WTC11 (cell line): ENCODE results near the gene ORM1. TPM values are rescaled to one million over a fixed set of nuclear protein-coding genes. Genes with fewer than 3 reads are reported as not detected.

Experiments
- ATAC-seq: fragments of 200-7000 bp; cut with Tn5 transposase; 2 replicates; pipeline ENCODE4 v1.10.0; 2021; ENCODE audit warnings: mild to moderate bottlenecking, moderate library complexity
- CTCF ChIA-PET: fragments of 300-600 bp; sonication (Branson Sonifier 250); formaldehyde crosslinking; loops from one replicate; lab custom pipeline; 2021; ENCODE audit warnings: antibody characterized with exemption; lab: Charles Lee
- POLR2A ChIA-PET: fragments of 350-600 bp; sonication (Branson Sonifier 250); formaldehyde crosslinking; loops from one replicate; lab custom pipeline; 2021; ENCODE audit warnings: antibody characterized with exemption; lab: Charles Lee
- DNase-seq: peaks from one replicate; pipeline ENCODE4 v3.0.0; 2021; ENCODE audit warnings: low spot score
- H3K27ac Mint-ChIP-seq: 2 replicates; pipeline ENCODE4 v1.8.0; 2021; ENCODE audit warnings: mixed read lengths
- H3K27me3 Mint-ChIP-seq: 2 replicates; pipeline ENCODE4 v1.8.0; 2021; ENCODE audit warnings: low read depth, mild to moderate bottlenecking, moderate library complexity, mixed read lengths
- H3K36me3 Mint-ChIP-seq: 2 replicates; pipeline ENCODE4 v1.8.0; 2021; ENCODE audit warnings: mixed read lengths
- H3K4me1 Mint-ChIP-seq: 2 replicates; pipeline ENCODE4 v1.8.0; 2022; ENCODE audit warnings: mixed read lengths
- H3K4me3 Mint-ChIP-seq: 2 replicates; pipeline ENCODE4 v1.8.0; 2021; ENCODE audit warnings: mild to moderate bottlenecking, moderate library complexity, mixed read lengths
- H3K9me3 Mint-ChIP-seq: 2 replicates; pipeline ENCODE4 v1.8.0; 2021; ENCODE audit warnings: mixed read lengths
- E2F5 ChIP-seq: sonication (generic); formaldehyde crosslinking; IDR thresholded peaks from 2 replicates; pipeline ENCODE4 v1.8.1; 2022; ENCODE audit warnings: mild to moderate bottlenecking, moderate library complexity, missing genetic modification reagents
- ETV6 ChIP-seq: sonication (generic); formaldehyde crosslinking; IDR thresholded peaks from 2 replicates; pipeline ENCODE4 v1.8.1; 2022; ENCODE audit warnings: mild to moderate bottlenecking, missing genetic modification reagents
- FOXK1 ChIP-seq: sonication (generic); formaldehyde crosslinking; IDR thresholded peaks from 2 replicates; pipeline ENCODE4 v1.8.0; 2022; ENCODE audit warnings: mild to moderate bottlenecking, moderate library complexity, missing genetic modification reagents
- GABPB1 ChIP-seq: sonication (generic); formaldehyde crosslinking; IDR thresholded peaks from 2 replicates; pipeline ENCODE4 v1.8.1; 2023; ENCODE audit warnings: mild to moderate bottlenecking, missing genetic modification reagents
- GTF2I ChIP-seq: fragments of 250-450 bp; sonication (Bioruptor Pico); conservative IDR thresholded peaks from 2 replicates; pipeline ENCODE4 v1.4.0; 2021; ENCODE audit warnings: mild to moderate bottlenecking
- JUN ChIP-seq: sonication (generic); formaldehyde crosslinking; IDR thresholded peaks from 2 replicates; pipeline ENCODE4 v1.8.0; 2023; ENCODE audit warnings: mild to moderate bottlenecking, missing genetic modification reagents
- KAT7 ChIP-seq: sonication (generic); formaldehyde crosslinking; IDR thresholded peaks from 2 replicates; pipeline ENCODE4 v1.8.1; 2023; ENCODE audit warnings: missing genetic modification reagents, mild to moderate bottlenecking, borderline replicate concordance
- NR2C2 ChIP-seq: sonication (generic); formaldehyde crosslinking; IDR thresholded peaks from 2 replicates; pipeline ENCODE4 v1.8.0; 2022; ENCODE audit warnings: mild to moderate bottlenecking, missing genetic modification reagents
- PRDM15 ChIP-seq: sonication (generic); formaldehyde crosslinking; IDR thresholded peaks from 2 replicates; pipeline ENCODE4 v1.8.0; 2022; ENCODE audit warnings: missing genetic modification reagents
- RELA ChIP-seq: sonication (generic); formaldehyde crosslinking; IDR thresholded peaks from 2 replicates; pipeline ENCODE4 v1.8.1; 2022; ENCODE audit warnings: missing genetic modification reagents, mild to moderate bottlenecking, borderline replicate concordance
- SMAD3 ChIP-seq: sonication (generic); formaldehyde crosslinking; IDR thresholded peaks from 2 replicates; pipeline ENCODE4 v1.8.0; 2022; ENCODE audit warnings: missing genetic modification reagents, mild to moderate bottlenecking, borderline replicate concordance
- SOX15 ChIP-seq: fragments of 250-450 bp; sonication (Bioruptor Pico); IDR thresholded peaks from 2 replicates; pipeline ENCODE4 v1.9.0; 2021; ENCODE audit warnings: mild to moderate bottlenecking
- TEAD4 ChIP-seq: sonication (generic); formaldehyde crosslinking; IDR thresholded peaks from 2 replicates; pipeline ENCODE4 v1.8.0; 2022; ENCODE audit warnings: mild to moderate bottlenecking, missing genetic modification reagents
- ZBTB21 ChIP-seq: sonication (generic); formaldehyde crosslinking; IDR thresholded peaks from 2 replicates; pipeline ENCODE4 v1.8.1; 2023; ENCODE audit warnings: mild to moderate bottlenecking, missing genetic modification reagents, borderline replicate concordance
- ZNF232 ChIP-seq: sonication (generic); formaldehyde crosslinking; IDR thresholded peaks from 2 replicates; pipeline ENCODE4 v1.8.0; 2022; ENCODE audit warnings: mild to moderate bottlenecking, missing genetic modification reagents
- ZNF263 ChIP-seq: sonication (generic); formaldehyde crosslinking; IDR thresholded peaks from 2 replicates; pipeline ENCODE4 v1.8.1; 2022; ENCODE audit warnings: low read depth, mild to moderate bottlenecking, moderate library complexity, missing genetic modification reagents
- ZNF396 ChIP-seq: fragments of 250-450 bp; sonication (Bioruptor Pico); IDR thresholded peaks from 2 replicates; pipeline ENCODE4 v1.8.0; 2021; ENCODE audit warnings: mild to moderate bottlenecking, moderate library complexity, borderline replicate concordance
- total RNA-seq: library from RNA; stranded (reverse); gene quantifications from 3 replicates; pipeline ENCODE4 v1.2.3, GENCODE V29; 2021
- TF ChIP-seq, protein P1 (sequence below): fragments of 250-450 bp; sonication (Bioruptor Pico); IDR thresholded peaks from 2 replicates; pipeline ENCODE4 v1.8.0; 2021; ENCODE audit warnings: mild to moderate bottlenecking
- TF ChIP-seq, protein P2 (sequence below): fragments of 200-600 bp; IDR thresholded peaks from 2 replicates; pipeline ENCODE4 v1.8.0; 2022; ENCODE audit warnings: antibody characterized with exemption
- TF ChIP-seq, protein P3 (sequence below): sonication (generic); formaldehyde crosslinking; IDR thresholded peaks from 2 replicates; pipeline ENCODE4 v1.8.0; 2023; ENCODE audit warnings: missing genetic modification reagents
- TF ChIP-seq, protein P4 (sequence below): sonication (generic); formaldehyde crosslinking; IDR thresholded peaks from 2 replicates; pipeline ENCODE4 v1.8.1; 2022; ENCODE audit warnings: mild to moderate bottlenecking, missing genetic modification reagents, moderate library complexity, borderline replicate concordance
- TF ChIP-seq, protein P5 (sequence below): fragments of 250-450 bp; sonication (Bioruptor Pico); IDR thresholded peaks from 2 replicates; pipeline ENCODE4 v1.9.0; 2021; ENCODE audit warnings: mild to moderate bottlenecking

Gene ORM1
- total RNA-seq, 1 experiment from 2014 or later, result 3.9 TPM

- no peaks in the 10 kb centered on the region for H3K27me3 Mint-ChIP-seq
- TF ChIP-seq GTF2I, result no peak
- no peak for TF ChIP-seq ZNF396 (CRISPR knock-in tag)
- no peak for TF ChIP-seq NR2C2 (CRISPR knock-in tag)
- TF ChIP-seq, protein P1, sequence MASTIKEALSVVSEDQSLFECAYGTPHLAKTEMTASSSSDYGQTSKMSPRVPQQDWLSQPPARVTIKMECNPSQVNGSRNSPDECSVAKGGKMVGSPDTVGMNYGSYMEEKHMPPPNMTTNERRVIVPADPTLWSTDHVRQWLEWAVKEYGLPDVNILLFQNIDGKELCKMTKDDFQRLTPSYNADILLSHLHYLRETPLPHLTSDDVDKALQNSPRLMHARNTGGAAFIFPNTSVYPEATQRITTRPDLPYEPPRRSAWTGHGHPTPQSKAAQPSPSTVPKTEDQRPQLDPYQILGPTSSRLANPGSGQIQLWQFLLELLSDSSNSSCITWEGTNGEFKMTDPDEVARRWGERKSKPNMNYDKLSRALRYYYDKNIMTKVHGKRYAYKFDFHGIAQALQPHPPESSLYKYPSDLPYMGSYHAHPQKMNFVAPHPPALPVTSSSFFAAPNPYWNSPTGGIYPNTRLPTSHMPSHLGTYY, result no peak
- no peak for TF ChIP-seq SOX15 (CRISPR knock-in tag)
- TF ChIP-seq TEAD4, result no peak
- TF ChIP-seq PRDM15 (CRISPR knock-in tag), result no peak
- ATAC-seq, result no peak
These were observed 26.6 kb upstream of the ORM1 start for GRCh38 chr9:114296338-114296737.

DNA sequence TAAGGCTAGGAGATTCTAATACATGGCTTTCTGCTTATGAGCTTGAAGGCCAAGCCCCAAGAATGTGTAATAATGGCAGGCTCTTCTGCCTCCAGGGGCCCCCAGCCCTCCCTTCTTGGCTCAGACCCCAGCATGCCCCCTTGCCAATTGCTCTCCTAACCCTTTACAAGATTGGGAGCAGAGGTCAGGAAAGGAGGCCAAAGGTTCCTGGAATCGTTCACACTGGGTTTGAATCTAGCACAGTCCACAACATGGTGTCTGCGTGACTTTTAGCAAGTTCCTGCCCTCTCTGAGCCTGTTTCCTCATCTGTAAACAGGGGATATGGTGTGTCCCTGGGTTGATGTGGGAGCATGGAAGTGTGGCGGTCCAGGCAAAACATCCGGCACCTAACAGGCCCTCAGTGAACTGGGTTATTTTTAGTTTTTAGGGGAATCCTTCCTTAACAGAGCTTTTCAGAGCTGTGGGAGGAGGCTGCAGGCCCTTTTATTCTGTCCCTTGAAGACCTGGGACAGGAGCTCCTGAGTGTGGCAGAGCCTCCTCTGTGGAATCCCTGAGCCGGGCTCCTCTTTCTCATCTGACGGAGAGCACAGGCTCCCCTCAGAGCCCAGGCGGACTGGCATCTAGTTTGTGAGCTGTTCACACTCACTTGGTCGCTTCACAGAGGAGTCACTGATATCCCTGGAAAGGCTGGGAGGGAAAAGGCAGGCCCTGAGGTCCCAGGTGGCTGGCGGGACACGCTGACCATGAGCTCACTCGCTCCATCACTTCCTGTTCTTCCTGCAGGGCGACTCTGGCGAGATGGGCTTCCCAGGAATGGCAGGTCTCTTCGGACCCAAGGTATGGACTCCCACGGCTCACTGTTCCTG is 23.4 kb upstream of the ORM1 start:
- ChIA-PET CTCF (interaction anchor here (1.2 to 2.0 kb wide), 4 partner anchors 8 to 217 kb away, joined by 3 to 12 read pairs (median 8); no protein-coding TSS in a partner anchor), POLR2A (no interaction called here)
- H3K36me3 Mint-ChIP-seq, result peaks cover 50% of the 10 kb centered on the region
- H3K27me3 Mint-ChIP-seq, result no peaks in the 10 kb centered on the region
- no peak overlapping the region for H3K4me3 Mint-ChIP-seq
- H3K9me3 Mint-ChIP-seq, result peaks cover 17% of the 10 kb centered on the region
- H3K27ac Mint-ChIP-seq, result no peak overlapping the region
- ATAC-seq (no peak), DNase-seq (no peak)
- H3K4me1 Mint-ChIP-seq, result no peaks in the 10 kb centered on the region
- TF ChIP-seq KAT7 (CRISPR knock-in tag) (no peak), E2F5 (CRISPR knock-in tag) (no peak), ZNF232 (CRISPR knock-in tag) (no peak), JUN (CRISPR knock-in tag) (no peak), ETV6 (no peak), ZNF263 (no peak), FOXK1 (CRISPR knock-in tag) (no peak), ZBTB21 (no peak), SMAD3 (CRISPR knock-in tag) (no peak), RELA (CRISPR knock-in tag) (no peak), GABPB1 (CRISPR knock-in tag) (no peak)
- TF ChIP-seq, protein P2, sequence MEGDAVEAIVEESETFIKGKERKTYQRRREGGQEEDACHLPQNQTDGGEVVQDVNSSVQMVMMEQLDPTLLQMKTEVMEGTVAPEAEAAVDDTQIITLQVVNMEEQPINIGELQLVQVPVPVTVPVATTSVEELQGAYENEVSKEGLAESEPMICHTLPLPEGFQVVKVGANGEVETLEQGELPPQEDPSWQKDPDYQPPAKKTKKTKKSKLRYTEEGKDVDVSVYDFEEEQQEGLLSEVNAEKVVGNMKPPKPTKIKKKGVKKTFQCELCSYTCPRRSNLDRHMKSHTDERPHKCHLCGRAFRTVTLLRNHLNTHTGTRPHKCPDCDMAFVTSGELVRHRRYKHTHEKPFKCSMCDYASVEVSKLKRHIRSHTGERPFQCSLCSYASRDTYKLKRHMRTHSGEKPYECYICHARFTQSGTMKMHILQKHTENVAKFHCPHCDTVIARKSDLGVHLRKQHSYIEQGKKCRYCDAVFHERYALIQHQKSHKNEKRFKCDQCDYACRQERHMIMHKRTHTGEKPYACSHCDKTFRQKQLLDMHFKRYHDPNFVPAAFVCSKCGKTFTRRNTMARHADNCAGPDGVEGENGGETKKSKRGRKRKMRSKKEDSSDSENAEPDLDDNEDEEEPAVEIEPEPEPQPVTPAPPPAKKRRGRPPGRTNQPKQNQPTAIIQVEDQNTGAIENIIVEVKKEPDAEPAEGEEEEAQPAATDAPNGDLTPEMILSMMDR, result no peak
- TF ChIP-seq, protein P3, sequence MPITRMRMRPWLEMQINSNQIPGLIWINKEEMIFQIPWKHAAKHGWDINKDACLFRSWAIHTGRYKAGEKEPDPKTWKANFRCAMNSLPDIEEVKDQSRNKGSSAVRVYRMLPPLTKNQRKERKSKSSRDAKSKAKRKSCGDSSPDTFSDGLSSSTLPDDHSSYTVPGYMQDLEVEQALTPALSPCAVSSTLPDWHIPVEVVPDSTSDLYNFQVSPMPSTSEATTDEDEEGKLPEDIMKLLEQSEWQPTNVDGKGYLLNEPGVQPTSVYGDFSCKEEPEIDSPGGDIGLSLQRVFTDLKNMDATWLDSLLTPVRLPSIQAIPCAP (CRISPR knock-in tag), result no peak
- TF ChIP-seq, protein P4, sequence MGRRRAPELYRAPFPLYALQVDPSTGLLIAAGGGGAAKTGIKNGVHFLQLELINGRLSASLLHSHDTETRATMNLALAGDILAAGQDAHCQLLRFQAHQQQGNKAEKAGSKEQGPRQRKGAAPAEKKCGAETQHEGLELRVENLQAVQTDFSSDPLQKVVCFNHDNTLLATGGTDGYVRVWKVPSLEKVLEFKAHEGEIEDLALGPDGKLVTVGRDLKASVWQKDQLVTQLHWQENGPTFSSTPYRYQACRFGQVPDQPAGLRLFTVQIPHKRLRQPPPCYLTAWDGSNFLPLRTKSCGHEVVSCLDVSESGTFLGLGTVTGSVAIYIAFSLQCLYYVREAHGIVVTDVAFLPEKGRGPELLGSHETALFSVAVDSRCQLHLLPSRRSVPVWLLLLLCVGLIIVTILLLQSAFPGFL, result no peak
- TF ChIP-seq, protein P5, sequence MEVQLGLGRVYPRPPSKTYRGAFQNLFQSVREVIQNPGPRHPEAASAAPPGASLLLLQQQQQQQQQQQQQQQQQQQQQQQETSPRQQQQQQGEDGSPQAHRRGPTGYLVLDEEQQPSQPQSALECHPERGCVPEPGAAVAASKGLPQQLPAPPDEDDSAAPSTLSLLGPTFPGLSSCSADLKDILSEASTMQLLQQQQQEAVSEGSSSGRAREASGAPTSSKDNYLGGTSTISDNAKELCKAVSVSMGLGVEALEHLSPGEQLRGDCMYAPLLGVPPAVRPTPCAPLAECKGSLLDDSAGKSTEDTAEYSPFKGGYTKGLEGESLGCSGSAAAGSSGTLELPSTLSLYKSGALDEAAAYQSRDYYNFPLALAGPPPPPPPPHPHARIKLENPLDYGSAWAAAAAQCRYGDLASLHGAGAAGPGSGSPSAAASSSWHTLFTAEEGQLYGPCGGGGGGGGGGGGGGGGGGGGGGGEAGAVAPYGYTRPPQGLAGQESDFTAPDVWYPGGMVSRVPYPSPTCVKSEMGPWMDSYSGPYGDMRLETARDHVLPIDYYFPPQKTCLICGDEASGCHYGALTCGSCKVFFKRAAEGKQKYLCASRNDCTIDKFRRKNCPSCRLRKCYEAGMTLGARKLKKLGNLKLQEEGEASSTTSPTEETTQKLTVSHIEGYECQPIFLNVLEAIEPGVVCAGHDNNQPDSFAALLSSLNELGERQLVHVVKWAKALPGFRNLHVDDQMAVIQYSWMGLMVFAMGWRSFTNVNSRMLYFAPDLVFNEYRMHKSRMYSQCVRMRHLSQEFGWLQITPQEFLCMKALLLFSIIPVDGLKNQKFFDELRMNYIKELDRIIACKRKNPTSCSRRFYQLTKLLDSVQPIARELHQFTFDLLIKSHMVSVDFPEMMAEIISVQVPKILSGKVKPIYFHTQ (CRISPR knock-in tag), result no peak

More at GRCh38 chr9:114296338-114296737, 26.6 kb upstream of the ORM1 start:
- CTCF ChIA-PET, result no interaction called here
- Mint-ChIP-seq H3K36me3 (peaks cover 70% of the 10 kb centered on the region), H3K4me1 (no peaks in the 10 kb centered on the region), H3K9me3 (peaks cover 27% of the 10 kb centered on the region), H3K4me3 (no peak overlapping the region), H3K27ac (no peak overlapping the region)
- POLR2A ChIA-PET, result no interaction called here
- DNase-seq, result no peak
